K562 (cell line): ENCODE data around the gene ZNF335.

Experiments
- ATF7 ChIP-seq: fragments of 450-650 bp; IDR thresholded peaks from 2 replicates; pipeline ENCODE4 v1.7.1; 2014; ENCODE audit warnings: mild to moderate bottlenecking, moderate library complexity
- CTCF ChIP-seq, 3 experiments: IDR thresholded peaks in 2 of 3; conservative IDR thresholded peaks in 1 of 3; 2 replicates each; pipeline ENCODE4 v1.5.1; 2011 to 2012; ENCODE audit warnings: low read length in 3 of 3, mild to moderate bottlenecking in 3 of 3, control low read depth in 2 of 3, improper control_type of control experiment in 1 of 3, inconsistent platforms in 1 of 3, low read depth in 1 of 3, mixed read lengths in 1 of 3, moderate library complexity in 1 of 3; ENCODE audit not compliant: insufficient read depth in 2 of 3
- HNRNPK ChIP-seq: fragments of 200-400 bp; formaldehyde crosslinking; IDR thresholded peaks from one replicate; pipeline ENCODE4 v1.6.1; 2018; ENCODE audit warnings: mild to moderate bottlenecking, low read depth, low read length; ENCODE audit not compliant: poor library complexity, severe bottlenecking
- MAX ChIP-seq: sonication (generic); formaldehyde crosslinking; IDR thresholded peaks from 2 replicates; pipeline ENCODE4 v1.9.0; 2022; ENCODE audit warnings: mild to moderate bottlenecking, missing genetic modification reagents
- POLR2A ChIP-seq: fragments of 450-650 bp; conservative IDR thresholded peaks from 2 replicates; pipeline ENCODE4 v1.6.1; 2016
- SREBF2 ChIP-seq: sonication (generic); formaldehyde crosslinking; IDR thresholded peaks from 2 replicates; pipeline ENCODE4 v1.4.0; 2020; ENCODE audit warnings: mild to moderate bottlenecking, missing genetic modification reagents
- ZNF124 ChIP-seq: sonication (generic); formaldehyde crosslinking; IDR thresholded peaks from 2 replicates; pipeline ENCODE4 v1.8.1; 2022; ENCODE audit warnings: missing genetic modification reagents
- TF ChIP-seq, protein P1 (sequence below): sonication (generic); formaldehyde crosslinking; IDR thresholded peaks from 2 replicates; pipeline ENCODE4 v1.8.1; 2023; ENCODE audit warnings: mild to moderate bottlenecking, missing genetic modification reagents

DNA sequence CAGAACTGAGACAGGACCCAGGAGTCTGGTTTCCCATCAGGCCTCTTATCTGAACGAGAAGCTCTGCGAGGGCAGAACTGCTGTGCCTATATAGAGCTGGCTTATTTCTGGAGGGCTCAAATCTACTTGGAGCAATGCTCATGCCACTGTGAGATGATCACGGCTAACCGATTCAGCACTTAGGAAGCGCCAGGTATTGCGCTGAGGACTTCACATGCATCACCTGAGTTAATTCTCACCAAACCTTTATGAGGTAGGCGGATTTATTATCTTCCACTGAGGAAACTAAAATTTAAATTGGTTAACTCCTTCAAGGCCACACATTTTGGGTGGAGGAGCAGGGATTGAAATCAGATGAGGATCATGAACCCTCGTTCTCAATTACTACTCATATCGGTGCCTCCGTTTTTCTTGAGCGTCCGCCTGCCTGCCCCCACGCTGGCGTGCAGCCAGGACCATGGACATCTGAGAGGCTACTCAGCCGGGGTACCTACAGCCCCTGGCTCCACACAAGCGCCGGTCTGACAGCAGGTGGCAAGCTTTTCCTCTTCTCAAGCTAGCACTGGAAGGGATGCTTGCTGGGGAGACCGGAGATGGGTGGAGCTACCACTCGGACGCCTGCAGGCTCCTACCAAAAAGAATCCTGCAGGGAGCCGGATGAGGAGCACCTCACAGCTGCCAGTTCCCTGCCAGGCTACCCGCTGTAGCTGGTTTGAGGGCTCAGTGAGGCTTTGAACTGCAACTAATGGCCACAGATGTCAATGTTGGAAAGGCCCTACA is 38.5 kb downstream of the ZNF335 start:
- TF ChIP-seq MAX (no peak), CTCF (IDR thresholded peaks at IDR 0.05 in 2 of 3, conservative IDR thresholded peaks at IDR 0.05 in 1 of 3; ENCODE audit: insufficient read depth in 2 of 3, low read depth in 1 of 3, low read length in 3 of 3) (peak; percentile 50 to 60 (median 54); a peak in 5 of 6 replicates), ATF7 (peak; percentile 12; the same call in 1 of the 2 replicates), HNRNPK (no peak), POLR2A (no peak; the same call in 1 of the 2 replicates), ZNF124 (CRISPR knock-in tag) (no peak), SREBF2 (CRISPR knock-in tag) (no peak)
- TF ChIP-seq, protein P1, sequence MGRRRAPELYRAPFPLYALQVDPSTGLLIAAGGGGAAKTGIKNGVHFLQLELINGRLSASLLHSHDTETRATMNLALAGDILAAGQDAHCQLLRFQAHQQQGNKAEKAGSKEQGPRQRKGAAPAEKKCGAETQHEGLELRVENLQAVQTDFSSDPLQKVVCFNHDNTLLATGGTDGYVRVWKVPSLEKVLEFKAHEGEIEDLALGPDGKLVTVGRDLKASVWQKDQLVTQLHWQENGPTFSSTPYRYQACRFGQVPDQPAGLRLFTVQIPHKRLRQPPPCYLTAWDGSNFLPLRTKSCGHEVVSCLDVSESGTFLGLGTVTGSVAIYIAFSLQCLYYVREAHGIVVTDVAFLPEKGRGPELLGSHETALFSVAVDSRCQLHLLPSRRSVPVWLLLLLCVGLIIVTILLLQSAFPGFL (CRISPR knock-in tag) = no peak
